AG04450 (cell line): ENCODE data around the gene MAPK8IP1. TPM values are rescaled to one million over a fixed set of nuclear protein-coding genes. Genes with fewer than 3 reads are reported as not detected.
A peak's percentile ranks its signal among the peaks of the same experiment; 100 is the strongest.

ENCODE experiments used
- CTCF ChIA-PET: fragments of 300-600, 350-600 bp; formaldehyde crosslinking; extraction: SDS; loops from one replicate; lab custom pipeline; 2022; ENCODE audit warnings: antibody characterized with exemption, inconsistent platforms; lab: Charles Lee
- POLR2A ChIA-PET: fragments of 350-600 bp; formaldehyde crosslinking; extraction: SDS; loops from one replicate; lab custom pipeline; 2021; ENCODE audit warnings: antibody characterized with exemption, inconsistent platforms; lab: Yijun Ruan, JAX
- DNase-seq: peaks from one replicate; pipeline ENCODE4 v3.0.0-alpha.2; 2011; ENCODE audit warnings: low read depth, low spot score
- H3K27ac ChIP-seq: one replicate; pipeline ENCODE4 v1.5.1; 2012; ENCODE audit warnings: low read depth, low read length, control low read depth
- H3K27me3 ChIP-seq: one replicate; pipeline ENCODE4 v1.6.0; 2012; ENCODE audit warnings: low read length; ENCODE audit not compliant: control insufficient read depth, insufficient read depth
- H3K4me3 ChIP-seq: 2 replicates; pipeline ENCODE4 v1.5.1; 2011; ENCODE audit warnings: mild to moderate bottlenecking, low read depth, low read length, control low read depth
- H3K9me3 ChIP-seq: 2 replicates; pipeline ENCODE4 v1.5.1; 2012; ENCODE audit warnings: low read length; ENCODE audit not compliant: control insufficient read depth, insufficient read depth
- polyA plus RNA-seq: library from polyadenylated mRNA; depleted of rRNA; stranded (reverse); fragments of >200 nt; gene quantifications from 2 replicates; pipeline ENCODE4 v1.2.3, GENCODE V29; 2011
- TF ChIP-seq, protein P1 (sequence below): IDR thresholded peaks from 2 replicates; pipeline ENCODE4 v1.5.1; 2011; ENCODE audit warnings: low read depth, low read length, control low read depth, inconsistent platforms

Gene MAPK8IP1
- polyA plus RNA-seq, 1 experiment, result 5.6 TPM

DNA sequence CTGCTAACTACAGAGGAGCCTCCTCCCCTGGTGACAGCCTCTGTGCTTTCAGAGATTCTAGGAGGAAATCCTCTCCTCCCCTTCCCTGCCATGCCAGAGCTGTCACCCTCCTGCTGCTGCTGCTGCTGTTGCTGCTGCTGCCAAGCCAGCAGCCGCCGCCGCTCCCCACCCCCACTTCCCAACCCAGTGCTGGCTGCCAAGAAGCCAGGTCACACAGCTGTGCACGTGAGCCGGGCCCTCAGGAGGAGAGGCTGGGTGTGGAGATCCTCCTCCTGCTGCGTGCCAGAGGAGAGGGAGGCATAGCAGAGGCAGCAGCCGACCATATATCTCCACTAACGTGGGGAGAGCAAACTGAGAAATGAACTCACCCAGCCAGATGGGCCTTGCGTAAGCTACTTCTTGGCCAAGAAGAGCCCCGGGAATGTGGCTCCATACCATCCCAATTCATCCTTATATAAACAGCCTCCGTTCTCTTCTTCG is 25.8 kb upstream of the MAPK8IP1 start:
- Histone ChIP-seq H3K27me3 (no peaks in the 10 kb centered on the region), H3K9me3 (no peaks in the 10 kb centered on the region), H3K4me3 (0 out of 2 replicates have a peak overlapping the region, but pooled peaks have one; percentile 1), H3K27ac (peak overlapping the region; percentile 95)
- TF ChIP-seq, protein P1, sequence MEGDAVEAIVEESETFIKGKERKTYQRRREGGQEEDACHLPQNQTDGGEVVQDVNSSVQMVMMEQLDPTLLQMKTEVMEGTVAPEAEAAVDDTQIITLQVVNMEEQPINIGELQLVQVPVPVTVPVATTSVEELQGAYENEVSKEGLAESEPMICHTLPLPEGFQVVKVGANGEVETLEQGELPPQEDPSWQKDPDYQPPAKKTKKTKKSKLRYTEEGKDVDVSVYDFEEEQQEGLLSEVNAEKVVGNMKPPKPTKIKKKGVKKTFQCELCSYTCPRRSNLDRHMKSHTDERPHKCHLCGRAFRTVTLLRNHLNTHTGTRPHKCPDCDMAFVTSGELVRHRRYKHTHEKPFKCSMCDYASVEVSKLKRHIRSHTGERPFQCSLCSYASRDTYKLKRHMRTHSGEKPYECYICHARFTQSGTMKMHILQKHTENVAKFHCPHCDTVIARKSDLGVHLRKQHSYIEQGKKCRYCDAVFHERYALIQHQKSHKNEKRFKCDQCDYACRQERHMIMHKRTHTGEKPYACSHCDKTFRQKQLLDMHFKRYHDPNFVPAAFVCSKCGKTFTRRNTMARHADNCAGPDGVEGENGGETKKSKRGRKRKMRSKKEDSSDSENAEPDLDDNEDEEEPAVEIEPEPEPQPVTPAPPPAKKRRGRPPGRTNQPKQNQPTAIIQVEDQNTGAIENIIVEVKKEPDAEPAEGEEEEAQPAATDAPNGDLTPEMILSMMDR, result no peak
- DNase-seq, result peak; percentile 99
- ChIA-PET POLR2A (interaction anchor here (0.6 to 1.4 kb wide), 6 partner anchors 13 to 431 kb away, joined by 3 to 24 read pairs (median 6); partner anchors contain the start of genes CRY2 and PEX16), CTCF (interaction anchor here (0.6 to 8.1 kb wide), 4 partner anchors 13 to 88 kb away, joined by 3 to 75 read pairs (median 38); partner anchors contain the start of gene CRY2)

DNA sequence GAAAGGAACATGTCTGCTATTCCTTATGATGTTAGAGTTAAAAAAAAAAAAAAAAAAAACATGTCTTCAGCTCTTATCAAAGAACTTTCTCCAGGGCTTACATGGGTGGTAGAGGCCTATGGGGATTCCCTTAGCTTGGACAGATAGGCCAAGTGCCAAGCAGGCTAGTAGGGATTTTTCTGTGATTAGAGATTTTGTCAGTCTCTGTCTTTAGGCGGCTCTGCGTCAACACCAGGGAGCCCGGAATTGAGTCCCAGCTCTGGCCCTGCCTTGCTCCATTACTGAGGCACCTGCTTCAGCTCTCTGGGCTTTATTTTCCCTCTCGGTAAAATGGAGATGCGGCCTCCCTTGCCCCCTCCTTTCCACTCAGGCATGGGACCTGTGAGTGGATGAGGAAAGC is 25.1 kb upstream of the MAPK8IP1 start:
- CTCF ChIA-PET, result interaction anchor here (0.6 to 8.1 kb wide), 6 partner anchors 12 to 417 kb away, joined by 3 to 75 read pairs (median 4); partner anchors contain the start of gene CRY2
- no peaks in the 10 kb centered on the region for H3K9me3 ChIP-seq
- TF ChIP-seq, protein P1, result no peak
- POLR2A ChIA-PET, result interaction anchor here (0.5 to 1.4 kb wide), 6 partner anchors 13 to 430 kb away, joined by 3 to 24 read pairs (median 4); partner anchors contain the start of genes CRY2 and PEX16
- H3K4me3 ChIP-seq, result no peak overlapping the region
- no peaks in the 10 kb centered on the region for H3K27me3 ChIP-seq
- DNase-seq, result no peak
- H3K27ac ChIP-seq, result peak overlapping the region; percentile 95

DNA sequence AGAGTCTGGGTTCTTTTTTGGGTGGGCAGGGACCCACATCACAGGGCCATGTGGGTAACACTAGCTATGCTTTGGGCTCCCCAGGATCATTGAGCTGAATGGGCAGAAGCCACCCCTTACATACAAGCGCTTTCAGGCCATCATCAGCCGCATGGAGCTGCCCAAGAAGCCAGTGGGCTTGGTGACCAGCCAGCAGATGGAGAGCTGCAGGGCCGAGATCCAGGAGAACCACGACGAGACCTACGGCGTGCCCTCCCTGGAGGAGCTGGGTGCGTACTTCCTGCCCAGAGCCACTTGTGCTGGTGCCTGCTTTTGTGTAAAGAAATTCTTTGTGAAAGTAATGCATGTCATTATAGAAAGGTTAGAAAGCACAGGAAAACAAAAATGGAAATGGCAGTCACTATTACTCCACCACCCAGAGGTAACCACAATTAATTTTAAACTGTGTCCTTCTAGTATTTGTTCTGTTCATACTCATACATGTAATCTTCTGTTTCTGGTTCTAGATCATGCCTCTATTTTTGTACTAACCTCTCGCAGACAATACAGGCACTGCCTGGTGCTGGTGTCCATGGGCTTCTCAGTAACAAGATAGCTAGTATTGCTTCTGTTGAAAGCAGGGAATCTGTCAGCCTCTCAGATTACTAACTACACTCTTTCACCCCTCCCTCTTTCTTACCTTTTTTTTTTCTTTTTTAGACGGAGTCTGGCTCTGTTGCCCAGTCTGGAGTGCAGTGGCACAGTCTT is 24.5 kb upstream of the MAPK8IP1 start:
- peak overlapping the region; percentile 95 for H3K27ac ChIP-seq
- DNase-seq, result no peak
- CTCF ChIA-PET, result interaction anchor here (0.6 to 8.1 kb wide), 5 partner anchors 12 to 416 kb away, joined by 3 to 75 read pairs (median 4); partner anchors contain the start of gene CRY2
- TF ChIP-seq, protein P1, result no peak
- no peak overlapping the region for H3K4me3 ChIP-seq
- POLR2A ChIA-PET, result interaction anchor here (0.5 to 0.9 kb wide), 2 partner anchors 14 to 414 kb away, joined by 3 to 4 read pairs; no protein-coding TSS in a partner anchor
- no peaks in the 10 kb centered on the region for H3K9me3 ChIP-seq
- no peaks in the 10 kb centered on the region for H3K27me3 ChIP-seq

DNA sequence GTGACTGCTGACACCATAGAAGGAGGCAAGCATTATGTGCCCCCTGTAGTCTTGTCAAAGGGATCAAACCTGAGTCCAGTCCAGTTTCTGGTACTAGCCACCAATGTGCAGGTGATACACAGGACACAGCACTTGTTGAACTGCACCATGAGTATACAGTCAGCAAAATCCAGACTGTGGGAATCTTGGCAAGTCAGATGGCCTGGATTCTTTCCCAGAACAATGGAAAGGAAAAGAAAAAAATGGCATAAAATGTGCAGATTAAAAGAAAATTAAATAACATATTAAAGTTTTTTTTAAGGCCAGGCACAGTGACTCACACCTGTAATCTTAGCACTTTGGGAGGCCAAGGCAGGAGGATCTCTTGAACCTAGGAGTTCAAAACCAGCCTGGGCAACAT is 21.4 kb upstream of the MAPK8IP1 start:
- no peak overlapping the region for H3K27ac ChIP-seq
- no peaks in the 10 kb centered on the region for H3K27me3 ChIP-seq
- POLR2A ChIA-PET, result no interaction called here
- CTCF ChIA-PET, result interaction anchor here (1.6 to 7.3 kb wide), 2 partner anchors 9 to 93 kb away, joined by 3 to 75 read pairs; no protein-coding TSS in a partner anchor
- no peak for DNase-seq
- H3K9me3 ChIP-seq, result no peaks in the 10 kb centered on the region
- no peak overlapping the region for H3K4me3 ChIP-seq
- TF ChIP-seq, protein P1, result no peak

DNA sequence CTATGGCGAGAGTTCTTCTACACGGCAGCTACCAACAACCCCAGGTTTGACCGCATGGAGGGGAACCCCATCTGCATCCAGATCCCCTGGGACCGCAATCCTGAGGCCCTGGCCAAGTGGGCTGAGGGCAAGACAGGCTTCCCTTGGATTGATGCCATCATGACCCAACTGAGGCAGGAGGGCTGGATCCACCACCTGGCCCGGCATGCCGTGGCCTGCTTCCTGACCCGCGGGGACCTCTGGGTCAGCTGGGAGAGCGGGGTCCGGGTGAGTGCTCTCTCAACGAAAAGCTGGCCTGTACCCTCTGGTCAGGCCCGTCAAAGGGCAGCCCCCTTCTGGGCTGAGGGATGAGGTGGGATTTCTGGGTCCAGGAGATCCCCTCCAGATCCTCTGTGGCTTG is 15.9 kb upstream of the MAPK8IP1 start:
- POLR2A ChIA-PET, result no interaction called here
- Histone ChIP-seq H3K27ac (no peak overlapping the region), H3K9me3 (no peaks in the 10 kb centered on the region), H3K27me3 (no peaks in the 10 kb centered on the region), H3K4me3 (no peak overlapping the region)
- CTCF ChIA-PET, result no interaction called here
- DNase-seq, result no peak
- TF ChIP-seq, protein P1, result no peak
